GM19351 (cell line): ENCODE data around the gene NMT2.

ENCODE experiments used
- ATAC-seq: cut with Tn5 transposase; IDR thresholded peaks from one replicate; pipeline ENCODE4 v1.9.1; 2021; ENCODE audit warnings: mild to moderate bottlenecking, moderate library complexity; ENCODE audit not compliant: unreplicated experiment

The NMT2 gene

DNA sequence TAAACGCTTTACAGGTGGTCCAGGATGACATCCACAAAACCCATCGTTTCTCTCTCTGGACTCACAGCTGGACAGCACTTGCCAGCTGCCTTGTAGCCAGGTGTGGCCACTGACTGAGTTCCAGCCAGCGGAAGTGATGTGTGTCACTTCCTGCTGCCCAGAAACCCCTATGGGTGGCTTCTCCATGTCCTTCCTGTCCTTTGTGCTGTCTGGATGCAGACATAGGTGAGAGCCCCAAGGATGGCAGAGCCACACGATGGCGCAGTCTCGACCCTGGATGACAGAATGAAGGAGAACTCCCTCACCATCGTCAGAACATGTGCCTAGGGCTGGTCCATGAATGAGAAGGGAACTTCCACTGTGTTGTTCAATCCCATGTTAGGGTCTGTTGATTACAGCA, 22.1 kb downstream of the NMT2 start:
- no peak for ATAC-seq

DNA sequence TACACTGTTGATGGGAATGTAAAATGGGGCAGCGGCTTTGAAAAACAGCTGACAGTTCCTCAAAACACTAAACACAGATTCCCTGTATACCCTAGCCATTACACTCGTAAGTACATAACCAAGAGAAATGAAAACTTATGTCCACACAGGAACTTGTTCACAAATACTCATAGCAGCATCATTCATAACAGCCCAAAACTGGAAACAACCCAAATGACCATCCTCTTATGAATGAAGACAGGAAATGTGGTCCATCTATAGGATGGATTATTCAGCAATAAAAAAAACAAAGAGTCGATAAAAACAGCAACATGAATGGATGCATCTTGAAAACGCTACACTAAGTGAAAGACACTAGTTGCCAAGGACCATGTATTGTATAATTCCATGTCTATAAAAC, 23.7 kb downstream of the NMT2 start:
- no peak for ATAC-seq

DNA sequence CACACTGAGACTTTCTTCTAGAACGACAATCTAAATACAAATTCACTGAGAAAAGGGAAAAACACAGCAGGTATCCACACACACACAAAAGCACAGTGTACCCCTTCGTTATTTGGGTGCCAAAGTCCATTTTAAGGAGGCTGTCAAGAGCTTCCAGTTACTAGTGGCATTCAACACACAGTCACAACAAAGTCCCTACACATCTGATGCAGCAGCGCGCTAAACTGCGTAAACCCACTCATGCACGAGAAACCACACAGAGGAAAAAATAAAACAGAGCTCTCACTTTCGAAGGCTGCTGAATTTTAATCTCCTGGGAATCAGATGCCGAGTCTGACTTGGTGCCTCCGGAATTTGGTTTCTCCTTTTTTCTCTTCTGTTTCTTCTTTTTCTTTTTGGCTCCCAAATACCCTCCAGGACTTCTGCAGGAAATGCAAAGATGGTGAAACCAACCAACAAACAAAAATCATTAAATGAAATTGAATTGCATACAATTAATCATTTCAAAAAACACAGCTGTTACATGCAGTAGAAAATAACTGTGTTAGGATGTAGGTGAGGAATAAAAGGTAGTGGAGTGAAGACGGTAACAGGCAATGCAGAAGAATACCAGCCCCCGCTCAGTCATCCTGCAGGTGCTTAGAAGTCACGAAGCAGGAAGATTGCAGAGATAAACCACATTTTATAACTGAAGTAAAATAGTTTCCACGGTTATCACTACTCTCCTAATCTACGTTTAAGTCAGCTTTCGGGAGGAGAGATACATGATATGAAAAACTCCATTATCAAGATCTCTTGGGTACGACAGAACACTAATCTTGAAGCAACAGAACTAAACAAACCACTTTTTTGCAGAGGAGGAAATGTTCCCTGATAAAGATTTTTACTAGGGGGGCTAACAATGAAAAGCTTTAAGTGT, 27.1 kb downstream of the NMT2 start:
- peak; percentile 97 for ATAC-seq

DNA sequence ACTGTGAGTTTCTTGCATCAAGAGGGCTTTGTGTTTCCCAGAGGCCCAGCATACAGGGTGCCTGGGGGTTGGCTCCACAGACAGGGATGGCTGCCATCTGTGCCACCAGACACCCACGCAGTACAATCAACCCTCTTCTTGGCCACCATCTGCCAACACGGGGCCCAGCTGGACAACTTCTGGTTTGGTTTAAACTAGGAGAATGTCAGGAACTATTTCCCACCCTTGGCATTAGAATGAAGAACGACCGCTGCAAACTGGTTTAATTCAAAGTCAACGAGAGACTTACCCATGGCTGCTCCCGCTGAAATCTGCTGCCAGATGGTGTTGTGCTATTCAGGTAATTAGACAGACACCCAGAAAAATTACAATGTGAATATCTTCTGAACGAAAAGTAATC, 27.8 kb downstream of the NMT2 start:
- ATAC-seq = no peak

DNA sequence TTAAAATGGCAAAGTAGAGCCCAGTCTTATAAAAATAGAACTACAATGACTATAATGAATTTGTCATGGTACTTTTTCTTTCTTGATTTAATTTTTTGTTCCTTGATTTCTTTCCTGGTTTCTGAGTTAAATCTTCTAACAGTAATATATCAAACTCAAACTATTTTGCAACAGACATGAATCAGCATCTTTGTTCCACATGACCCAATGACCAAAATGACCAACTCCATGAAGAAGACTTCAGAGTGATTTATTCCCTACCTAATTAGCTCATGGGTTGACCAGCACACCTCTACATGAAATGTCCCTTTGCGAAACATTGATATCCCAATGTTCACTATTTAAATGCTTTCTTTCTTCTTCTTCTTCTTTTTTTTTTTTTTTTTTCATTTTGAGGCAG, 30.9 kb downstream of the NMT2 start:
- ATAC-seq = no peak

DNA sequence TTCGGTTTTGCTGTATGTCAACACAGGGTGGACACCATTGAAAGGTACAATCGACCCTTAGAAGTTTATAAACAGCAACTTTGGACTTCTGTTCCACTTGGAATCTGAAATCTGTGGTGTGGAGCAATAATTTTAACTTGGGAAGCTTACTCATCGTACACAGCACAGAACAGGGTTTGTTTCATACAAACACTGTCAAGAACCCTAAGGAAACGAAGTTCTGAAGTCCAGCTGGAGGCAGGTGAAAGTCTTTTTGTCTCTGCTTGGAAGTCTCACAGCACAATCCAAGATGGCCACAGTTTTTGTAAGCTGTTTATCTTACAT, 31.5 kb downstream of the NMT2 start:
- ATAC-seq = no peak

DNA sequence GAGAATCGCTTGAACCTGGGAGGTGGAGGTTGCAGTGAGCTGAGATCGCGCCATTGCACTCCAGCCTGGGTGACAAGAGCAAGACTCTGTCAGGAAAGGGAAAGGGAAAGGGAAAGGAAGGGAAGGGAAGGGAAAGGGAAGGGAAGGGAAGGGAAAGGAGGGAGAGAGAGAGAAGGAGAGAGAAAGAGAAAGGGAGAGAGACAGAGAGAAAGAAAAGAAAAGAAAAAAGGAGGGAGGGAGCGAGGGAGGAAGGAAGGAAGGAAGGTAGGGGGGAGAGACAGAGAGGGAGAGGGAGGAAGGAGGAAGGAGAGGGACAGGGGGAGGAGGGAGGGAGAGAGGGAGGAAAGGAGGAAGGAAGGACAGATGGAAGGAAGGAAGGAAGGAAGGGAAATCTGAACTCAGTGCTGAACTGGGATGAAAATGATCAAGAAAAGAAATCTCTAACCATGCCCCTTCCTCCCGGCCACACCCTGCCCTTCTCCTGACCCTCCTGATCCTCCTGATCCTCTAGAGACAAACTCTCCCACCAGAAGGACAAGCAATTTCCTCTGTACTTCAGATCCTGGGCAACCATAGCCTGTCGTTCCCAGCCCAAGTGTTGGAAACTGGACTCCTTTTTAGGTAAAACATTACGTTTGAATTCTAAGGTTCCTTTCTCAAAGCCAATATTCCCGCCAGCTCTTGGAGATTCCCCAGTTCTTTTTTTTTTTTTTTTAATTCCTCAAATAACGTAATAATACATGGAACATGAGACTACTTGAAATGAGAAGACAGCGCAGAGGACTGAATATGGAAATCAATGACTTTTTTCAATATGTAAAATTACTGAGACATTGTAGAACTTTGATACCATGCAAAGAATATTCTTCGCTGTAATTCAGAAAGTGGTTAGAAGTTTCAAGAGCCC, 32.1 kb downstream of the NMT2 start:
- no peak for ATAC-seq

DNA sequence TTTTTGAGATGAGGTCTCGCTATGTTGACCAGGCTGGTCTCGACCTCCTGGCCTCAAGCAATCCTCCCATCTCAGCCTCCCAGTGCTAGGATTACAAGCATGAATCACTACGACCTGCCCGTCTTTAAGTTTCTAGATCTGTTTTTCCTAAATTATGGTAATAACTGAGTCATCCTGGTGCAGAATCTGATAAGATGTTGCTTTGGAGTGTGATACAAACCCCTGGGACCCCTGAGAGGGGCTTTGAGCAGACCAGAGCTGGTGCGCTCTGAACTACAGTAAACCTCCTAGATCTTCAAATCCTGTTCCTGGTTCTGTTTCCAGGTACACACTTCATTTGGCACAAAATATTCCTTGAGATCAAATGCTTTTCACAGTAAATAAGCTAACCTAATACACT, 37.2 kb downstream of the NMT2 start:
- no peak for ATAC-seq

DNA sequence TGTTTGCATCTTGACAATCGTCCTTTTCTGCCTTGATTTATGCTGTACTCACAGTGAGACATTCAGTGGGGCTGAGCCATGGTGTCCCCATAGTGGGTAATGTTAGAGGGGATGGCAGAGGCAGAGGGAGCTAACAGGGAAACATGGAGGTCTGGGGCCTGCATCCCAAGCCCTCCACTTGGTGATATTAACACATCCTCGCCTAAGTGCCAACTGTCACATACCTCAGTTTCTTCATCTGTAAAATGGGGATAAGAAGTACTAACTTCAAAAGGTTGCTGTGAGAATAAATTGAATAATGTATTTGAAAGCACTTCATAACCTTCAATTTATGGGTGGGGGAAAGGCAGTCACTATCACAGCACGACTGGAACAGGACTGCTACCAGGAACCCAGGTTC, 43.6 kb downstream of the NMT2 start:
- ATAC-seq = no peak

DNA sequence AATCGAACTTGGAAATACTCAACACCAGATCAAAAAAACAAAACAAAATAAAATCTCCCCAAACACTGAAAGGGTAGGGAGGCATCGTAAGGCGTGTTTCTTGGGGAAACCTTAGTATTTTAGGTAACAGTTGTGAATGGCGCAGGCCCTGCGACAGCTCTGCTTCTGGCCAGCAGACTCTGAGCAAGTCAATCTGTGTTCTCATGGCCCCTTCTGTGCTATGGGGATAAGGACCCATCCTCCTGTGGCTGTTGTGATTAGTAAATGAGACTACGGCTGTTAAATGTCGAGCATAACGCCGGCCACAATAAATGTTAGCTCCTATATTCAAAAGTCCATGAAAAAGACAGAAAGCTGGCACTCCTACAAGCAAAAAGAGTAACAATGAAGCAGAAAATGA, 44.3 kb downstream of the NMT2 start:
- ATAC-seq = no peak

DNA sequence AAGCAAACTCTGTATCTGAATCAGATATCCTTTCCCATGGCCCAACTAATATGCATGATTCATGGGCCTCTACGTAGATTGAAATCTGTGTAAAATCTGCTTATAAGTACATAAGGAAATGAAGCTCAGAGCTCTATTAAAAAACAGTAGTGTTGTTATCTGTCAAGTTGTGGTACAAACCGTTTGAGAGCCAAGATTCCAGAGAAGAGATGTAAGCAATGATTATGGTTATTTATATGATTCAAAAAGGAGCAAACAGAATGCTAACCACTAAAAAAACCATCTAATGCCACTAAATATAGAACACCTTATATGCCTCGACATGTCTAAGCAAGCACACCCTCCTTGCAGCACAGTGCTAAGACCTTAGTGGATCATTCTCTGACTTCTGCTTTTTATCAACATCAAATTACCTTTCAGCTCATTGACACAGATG, 44.7 kb downstream of the NMT2 start:
- no peak for ATAC-seq

DNA sequence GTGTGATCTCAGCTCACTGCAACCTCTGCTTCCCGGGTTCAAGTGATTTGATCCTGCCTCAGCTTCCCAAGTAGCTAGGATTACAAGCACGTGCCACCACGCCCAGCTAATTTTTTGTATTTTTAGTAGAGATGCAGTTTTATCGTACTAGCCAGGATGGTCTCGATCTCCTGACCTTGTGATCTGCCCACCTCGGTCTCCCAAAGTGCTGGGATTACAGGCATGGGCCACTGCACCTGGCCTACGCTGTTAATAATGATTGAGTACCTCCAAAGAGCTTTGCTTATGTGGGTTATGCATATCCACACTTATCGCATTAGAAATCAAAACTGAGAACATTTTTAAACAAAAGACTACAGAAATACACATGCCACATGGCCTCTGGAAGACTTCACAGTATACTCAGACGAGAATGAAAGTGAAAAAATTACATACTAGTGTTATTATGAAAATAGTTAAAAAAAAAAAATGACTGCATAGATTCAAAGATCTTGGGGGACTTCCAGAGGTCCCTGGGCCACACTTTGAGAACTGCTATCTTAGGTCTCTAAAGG, 45.9 kb downstream of the NMT2 start:
- peak; percentile 90 for ATAC-seq

DNA sequence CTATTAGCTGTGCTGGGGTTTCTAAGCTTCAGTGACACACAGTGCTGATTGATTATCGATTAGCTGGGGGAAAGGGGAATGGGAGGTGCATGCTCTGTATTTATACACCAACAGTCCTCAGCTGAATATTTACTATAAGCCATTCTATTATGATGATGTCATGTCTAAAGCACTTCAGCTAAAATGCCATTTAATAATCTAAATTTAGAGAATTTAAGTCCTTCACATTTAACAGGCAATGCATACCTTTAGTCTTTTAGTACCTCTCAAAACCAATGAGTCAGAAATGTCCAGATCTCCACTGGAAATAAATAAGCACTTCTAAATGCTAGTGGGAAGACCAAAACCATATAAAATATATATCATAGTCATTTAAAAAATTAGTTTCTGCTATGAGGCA, 46.8 kb downstream of the NMT2 start:
- ATAC-seq = no peak

DNA sequence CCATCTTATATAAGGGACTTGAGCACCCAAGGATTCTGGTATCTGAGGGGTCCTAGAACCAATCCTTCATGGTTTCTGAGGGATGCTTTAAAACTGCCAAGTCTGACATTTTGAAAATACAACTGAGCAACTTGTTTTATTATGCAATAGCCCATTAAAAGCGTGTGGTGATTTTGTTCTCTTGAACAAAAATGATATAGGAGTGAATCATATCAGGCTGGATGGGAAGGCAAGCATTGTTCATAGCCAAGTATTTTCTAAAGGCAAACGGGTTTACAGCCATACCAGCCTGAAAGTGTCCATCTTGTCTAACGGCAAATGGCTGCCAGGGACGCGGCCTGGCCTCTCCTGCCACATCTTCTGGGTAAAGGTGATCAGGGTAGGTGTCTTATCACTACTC, 48.0 kb downstream of the NMT2 start:
- ATAC-seq = no peak

DNA sequence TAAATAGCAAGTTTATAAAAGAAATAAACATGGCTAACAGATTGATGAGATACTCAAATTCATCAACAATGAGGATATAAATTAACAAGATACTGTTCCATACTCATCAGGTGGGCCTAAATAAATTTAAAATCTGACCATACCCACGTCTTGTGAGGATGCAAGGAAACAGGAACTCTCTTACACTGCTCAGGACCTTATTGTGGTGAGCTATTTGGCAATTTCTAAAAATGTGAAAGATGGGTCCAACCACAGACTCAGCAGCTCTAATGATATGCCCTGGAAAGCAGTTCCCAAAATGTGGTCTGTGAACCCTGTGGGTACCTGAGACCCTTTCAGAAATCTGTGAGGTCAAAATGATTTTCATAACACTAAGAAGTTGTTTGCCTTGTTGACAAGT, 49.9 kb downstream of the NMT2 start:
- ATAC-seq = no peak

DNA sequence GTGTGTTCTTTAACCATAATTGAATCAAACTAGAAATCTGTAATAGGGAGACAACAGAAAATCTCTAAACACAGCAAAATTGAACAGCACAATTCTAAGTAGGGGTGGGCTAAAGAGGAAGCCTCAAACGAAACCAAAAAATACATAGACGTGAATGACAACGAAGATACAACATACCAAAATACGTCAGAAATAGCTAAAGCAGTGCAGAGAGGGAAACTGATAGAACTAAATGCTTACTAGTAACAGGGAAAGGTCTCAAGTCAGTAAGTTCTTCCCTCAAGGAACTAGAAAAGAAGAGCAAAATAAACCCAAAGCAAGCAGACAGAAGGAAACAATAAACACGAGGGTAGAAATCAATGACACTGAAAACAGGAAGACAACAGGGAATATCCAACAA, 52.3 kb downstream of the NMT2 start:
- ATAC-seq = no peak

DNA sequence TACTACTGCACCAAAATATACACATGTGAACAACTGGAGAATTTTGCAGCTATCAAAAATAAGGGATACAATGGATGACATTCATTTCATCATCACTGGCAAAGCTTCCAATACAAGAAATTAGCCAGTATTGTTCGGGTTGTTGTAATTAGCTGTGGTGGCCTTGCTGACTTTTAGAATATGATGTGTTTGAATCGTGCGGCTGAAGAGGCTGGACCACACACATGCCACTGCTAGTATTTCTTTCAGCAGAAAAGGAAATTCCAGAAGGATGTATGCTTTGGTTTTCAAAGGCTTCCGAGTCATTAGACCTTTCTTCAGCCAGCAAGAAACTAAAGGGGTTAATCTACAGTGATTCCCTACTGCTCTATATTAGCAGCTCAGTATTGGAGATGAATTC, 54.7 kb downstream of the NMT2 start:
- ATAC-seq = no peak

DNA sequence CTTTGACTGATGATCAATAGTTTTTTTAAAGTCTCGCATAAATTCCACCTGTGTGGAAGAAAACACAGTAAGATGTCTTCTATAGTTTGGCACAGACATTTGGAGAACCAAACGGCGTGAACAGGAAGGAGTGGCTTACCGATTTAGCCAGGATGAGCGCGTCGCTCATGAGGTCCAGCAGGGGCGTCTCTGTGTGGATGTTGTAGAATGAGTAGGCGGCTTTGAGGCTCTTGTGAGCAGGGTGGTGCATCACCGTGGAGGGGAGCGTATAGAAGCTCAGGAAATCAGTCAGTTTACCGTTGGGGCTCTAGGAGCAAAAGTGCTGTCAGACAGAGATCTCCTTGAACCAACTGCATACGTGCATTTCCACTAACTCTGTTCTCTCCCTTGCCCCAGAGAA, 55.8 kb downstream of the NMT2 start:
- no peak for ATAC-seq

DNA sequence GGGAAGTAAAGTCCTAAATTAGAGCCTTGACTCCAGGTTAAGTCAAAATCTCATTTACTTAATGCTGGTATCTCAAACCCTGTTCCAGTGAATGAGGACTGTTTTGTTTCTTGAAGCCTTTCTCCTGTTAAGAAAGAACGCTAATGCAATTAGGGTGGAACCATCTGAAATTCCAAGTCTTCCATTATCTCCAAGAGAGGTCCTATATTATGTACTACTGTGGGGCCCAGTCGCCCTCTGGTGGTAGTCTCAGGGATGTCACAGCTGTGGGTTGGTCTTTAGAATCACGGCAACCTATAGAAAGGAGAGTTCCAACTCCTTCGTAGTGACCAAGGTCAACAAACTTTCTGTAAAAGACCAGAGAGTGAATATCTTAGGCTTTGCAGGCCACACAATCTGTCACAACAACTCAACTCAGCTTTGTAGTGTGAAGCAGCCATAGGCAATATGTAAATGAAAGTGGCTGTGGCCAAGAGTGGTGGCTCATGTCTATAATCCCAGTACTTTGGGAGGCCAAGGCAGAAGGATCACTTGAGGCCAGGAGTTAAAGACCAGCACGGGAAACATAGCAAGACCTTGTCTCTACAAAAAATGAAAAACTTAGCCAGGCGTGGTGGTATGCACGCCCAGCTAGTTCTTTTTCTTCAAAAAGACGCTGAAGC, 62.0 kb downstream of the NMT2 start:
- peak; percentile 91 for ATAC-seq

DNA sequence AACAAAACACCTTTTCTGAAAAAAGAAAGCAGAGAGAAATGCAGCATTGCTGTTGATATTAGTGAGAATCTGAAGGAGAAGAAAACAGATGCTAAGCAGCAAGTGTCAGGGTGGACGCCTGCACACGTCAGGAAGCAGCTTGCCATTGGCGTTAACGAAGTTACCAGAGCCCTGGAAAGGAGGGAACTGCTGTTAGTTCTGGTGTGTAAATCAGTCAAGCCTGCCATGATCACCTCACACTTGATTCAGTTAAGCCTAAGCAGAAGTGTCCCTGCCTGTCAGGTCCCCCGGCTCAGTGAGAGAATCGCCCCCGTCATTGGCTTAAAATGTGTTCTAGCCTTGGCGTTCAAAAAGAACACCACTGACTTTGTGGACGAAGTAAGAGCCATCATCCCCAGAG, 65.0 kb downstream of the NMT2 start:
- ATAC-seq = no peak

DNA sequence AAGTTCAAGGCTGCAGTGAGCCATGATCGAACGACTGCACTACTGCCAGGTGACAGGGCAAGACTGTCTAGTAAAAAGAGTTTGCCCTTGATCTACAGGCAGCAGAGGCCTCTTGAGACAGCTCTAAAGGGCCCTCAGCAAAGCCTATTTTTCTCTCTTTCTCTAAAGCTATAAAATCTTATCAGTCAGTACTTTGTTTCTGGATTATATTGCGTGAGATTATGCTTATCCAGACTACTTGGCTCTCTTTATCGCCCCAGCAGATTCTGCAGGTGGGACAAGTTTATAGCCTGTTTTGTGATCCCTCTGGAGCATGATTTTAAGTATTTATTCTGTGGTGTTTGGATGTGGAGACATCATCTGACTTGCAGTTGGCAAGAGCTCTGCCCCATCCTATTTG, 68.6 kb downstream of the NMT2 start:
- ATAC-seq = no peak
